Ascending aorta (tissue), 2 donors: Measurements from ENCODE around the gene FAM234B. TPM values are rescaled to one million over a fixed set of nuclear protein-coding genes. Genes with fewer than 3 reads are reported as not detected.
A peak's percentile ranks its signal among the peaks of the same experiment; 100 is the strongest.

ENCODE experiments used
- DNase-seq, 2 donors: peaks; one replicate each; pipeline ENCODE4 v3.0.0-alpha.2; 2019; ENCODE audit warnings: low spot score in 2 of 2
- H3K27ac ChIP-seq, 2 donors: fragments of 200-600 bp; sonication (generic); one replicate each; pipeline ENCODE4 v1.5.1; 2016 to 2017; ENCODE audit warnings: mild to moderate bottlenecking in 1 of 2
- H3K27me3 ChIP-seq: fragments of 200-600 bp; sonication (generic); one replicate; pipeline ENCODE4 v1.5.1; 2017
- H3K36me3 ChIP-seq, 2 donors: fragments of 200-600 bp; sonication (generic); one replicate each; pipeline ENCODE4 v1.5.1; 2016
- H3K4me1 ChIP-seq, 2 donors: fragments of 200-600 bp; sonication (generic); one replicate each; pipeline ENCODE4 v1.5.1; 2016 to 2017; ENCODE audit warnings: mild to moderate bottlenecking in 1 of 2
- H3K4me3 ChIP-seq, 2 donors: fragments of 200-600 bp; sonication (generic); one replicate each; pipeline ENCODE4 v1.5.1; 2016 to 2017; ENCODE audit warnings: mild to moderate bottlenecking in 1 of 2
- H3K9me3 ChIP-seq, 2 donors: fragments of 200-600 bp; sonication (generic); one replicate each; pipeline ENCODE4 v1.5.1; 2016
- intact Hi-C: fragments of 100-400 bp; cut with DNase I; formaldehyde crosslinking; loops from one replicate; pipeline ENCODE4 v1.15.1; 2023
- total RNA-seq: library from RNA; depleted of rRNA; stranded (reverse); fragments of >200 nt; gene quantifications from one replicate; pipeline ENCODE4 v1.1.0, GENCODE V29; 2016
- TF ChIP-seq, protein P1 (sequence below), 3 experiments: fragments of 200-600 bp in 2 of 3; fragments of 450-650 bp in 1 of 3; sonication (generic) in 2 of 3; IDR thresholded peaks; one replicate each; pipeline ENCODE4 v1.5.1; 2016 to 2019; ENCODE audit warnings: antibody characterized with exemption in 3 of 3, mild to moderate bottlenecking in 1 of 3, moderate library complexity in 1 of 3

Gene FAM234B
- total RNA-seq, 1 donor from 2014 or later: 6.7 TPM

DNA sequence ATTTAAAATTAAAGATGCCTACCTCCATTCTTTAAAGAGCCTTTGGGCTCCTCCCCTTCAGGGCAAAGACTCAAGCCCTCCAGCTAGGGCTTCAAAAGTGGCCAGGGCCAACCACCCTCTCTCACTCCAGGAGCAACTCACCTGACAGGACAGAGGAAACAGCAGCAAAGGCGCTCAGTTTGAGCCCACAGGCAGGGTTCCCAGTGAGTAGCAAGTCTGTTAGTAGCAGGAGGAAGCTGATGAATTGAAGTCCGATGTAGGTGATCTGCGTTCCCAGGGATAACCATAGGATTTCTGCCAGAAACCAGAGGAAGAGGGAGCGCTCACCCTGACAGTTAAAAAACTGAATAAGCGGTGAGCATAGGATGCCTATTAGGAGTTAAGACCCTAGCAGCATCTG is 43.6 kb downstream of the FAM234B start:
- no peak for DNase-seq
- intact Hi-C loops: no loop called here
- H3K4me1 ChIP-seq: no peaks in the 10 kb centered on the region
- H3K36me3 ChIP-seq: peaks cover 0 to 3% of the 10 kb centered on the region in 2 donors
- H3K27ac ChIP-seq: no peak overlapping the region
- TF ChIP-seq, protein P1, sequence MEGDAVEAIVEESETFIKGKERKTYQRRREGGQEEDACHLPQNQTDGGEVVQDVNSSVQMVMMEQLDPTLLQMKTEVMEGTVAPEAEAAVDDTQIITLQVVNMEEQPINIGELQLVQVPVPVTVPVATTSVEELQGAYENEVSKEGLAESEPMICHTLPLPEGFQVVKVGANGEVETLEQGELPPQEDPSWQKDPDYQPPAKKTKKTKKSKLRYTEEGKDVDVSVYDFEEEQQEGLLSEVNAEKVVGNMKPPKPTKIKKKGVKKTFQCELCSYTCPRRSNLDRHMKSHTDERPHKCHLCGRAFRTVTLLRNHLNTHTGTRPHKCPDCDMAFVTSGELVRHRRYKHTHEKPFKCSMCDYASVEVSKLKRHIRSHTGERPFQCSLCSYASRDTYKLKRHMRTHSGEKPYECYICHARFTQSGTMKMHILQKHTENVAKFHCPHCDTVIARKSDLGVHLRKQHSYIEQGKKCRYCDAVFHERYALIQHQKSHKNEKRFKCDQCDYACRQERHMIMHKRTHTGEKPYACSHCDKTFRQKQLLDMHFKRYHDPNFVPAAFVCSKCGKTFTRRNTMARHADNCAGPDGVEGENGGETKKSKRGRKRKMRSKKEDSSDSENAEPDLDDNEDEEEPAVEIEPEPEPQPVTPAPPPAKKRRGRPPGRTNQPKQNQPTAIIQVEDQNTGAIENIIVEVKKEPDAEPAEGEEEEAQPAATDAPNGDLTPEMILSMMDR (IDR thresholded peaks at IDR 0.05): no peak
- H3K27me3 ChIP-seq: no peaks in the 10 kb centered on the region
- H3K4me3 ChIP-seq: no peak overlapping the region
- no peaks in the 10 kb centered on the region for H3K9me3 ChIP-seq

DNA sequence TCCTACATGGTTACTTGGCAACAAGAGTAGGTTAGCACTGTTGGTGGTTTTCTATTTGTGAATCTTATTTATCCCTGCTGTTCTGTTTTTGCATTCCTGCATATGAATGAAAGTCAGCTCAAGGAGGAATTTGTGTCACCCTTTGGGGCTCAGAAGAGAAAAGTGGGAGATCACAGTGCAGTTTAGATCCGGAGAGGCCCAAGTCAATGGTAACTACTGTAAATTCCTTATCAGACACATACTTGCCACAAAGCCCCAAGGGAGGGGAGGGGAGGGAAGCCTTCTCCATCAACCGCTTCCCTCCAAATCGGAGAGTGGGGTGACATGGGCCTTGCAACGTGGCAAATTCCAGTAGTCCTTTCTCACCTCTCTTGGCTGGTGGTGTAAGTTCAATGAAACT is 44.3 kb downstream of the FAM234B start:
- H3K27ac ChIP-seq: no peak overlapping the region
- intact Hi-C loops: no loop called here
- TF ChIP-seq, protein P1 (IDR thresholded peaks at IDR 0.05): no peak
- no peak overlapping the region for H3K4me3 ChIP-seq
- H3K36me3 ChIP-seq: no peaks in the 10 kb centered on the region
- DNase-seq: no peak
- H3K27me3 ChIP-seq: no peaks in the 10 kb centered on the region
- H3K4me1 ChIP-seq: peaks cover 1 to 5% of the 10 kb centered on the region in 2 donors
- no peaks in the 10 kb centered on the region for H3K9me3 ChIP-seq

DNA sequence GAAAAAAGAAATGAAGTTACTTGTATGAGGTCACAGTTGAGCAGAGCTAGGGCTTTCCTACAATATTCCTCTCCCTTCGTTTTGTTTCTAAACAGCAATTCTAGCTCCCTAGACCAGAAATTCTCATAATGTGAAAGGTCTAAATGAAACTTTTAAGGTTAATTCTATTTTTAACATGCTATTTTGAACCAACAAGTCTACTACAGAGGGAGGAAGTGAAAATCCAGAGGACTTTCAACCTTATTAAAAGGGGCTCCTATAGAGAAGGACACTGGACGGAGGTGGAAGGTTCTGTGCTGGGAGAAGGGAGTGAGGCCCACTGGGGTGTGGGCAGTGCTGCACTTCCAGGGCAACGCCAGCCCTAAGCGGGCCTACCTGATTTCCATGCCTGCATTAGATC is 45.9 kb downstream of the FAM234B start:
- intact Hi-C loops: no loop called here
- Histone ChIP-seq H3K27ac (no peak overlapping the region), H3K4me1 (peaks cover 4 to 8% of the 10 kb centered on the region in 2 donors), H3K36me3 (no peaks in the 10 kb centered on the region), H3K9me3 (no peaks in the 10 kb centered on the region), H3K4me3 (no peak overlapping the region), H3K27me3 (no peaks in the 10 kb centered on the region)
- no peak for DNase-seq
- TF ChIP-seq, protein P1 (IDR thresholded peaks at IDR 0.05): no peak

DNA sequence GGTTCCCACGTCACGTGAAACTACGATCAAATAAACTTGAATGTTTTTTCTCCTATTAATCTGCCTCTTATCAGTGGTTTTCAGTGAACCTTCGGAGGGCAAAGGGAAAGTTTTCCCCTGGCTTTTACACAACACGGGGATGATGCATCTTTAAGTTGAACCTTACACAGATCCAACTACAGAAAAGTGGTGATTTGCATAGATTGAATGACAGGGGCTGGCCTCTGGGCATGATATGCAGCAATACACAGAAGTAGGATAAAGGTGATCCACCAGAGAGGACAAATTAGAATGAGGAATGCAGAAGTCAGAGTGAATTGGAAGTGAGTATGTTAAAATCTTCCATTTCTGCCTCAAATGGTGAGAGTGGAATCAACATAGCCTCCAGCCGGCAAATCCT is 47.7 kb downstream of the FAM234B start:
- Histone ChIP-seq H3K4me1 (peaks cover 4 to 12% of the 10 kb centered on the region in 2 donors), H3K9me3 (no peaks in the 10 kb centered on the region), H3K27me3 (no peaks in the 10 kb centered on the region), H3K27ac (no peak overlapping the region), H3K36me3 (no peaks in the 10 kb centered on the region), H3K4me3 (no peak overlapping the region)
- intact Hi-C loops: no loop called here
- TF ChIP-seq, protein P1 (IDR thresholded peaks at IDR 0.05): no peak
- no peak for DNase-seq

GRCh38 chr12:13093191-13093847 is 49.1 kb downstream of the FAM234B start:
- H3K36me3 ChIP-seq: no peaks in the 10 kb centered on the region
- H3K9me3 ChIP-seq: no peaks in the 10 kb centered on the region
- H3K4me3 ChIP-seq: no peak overlapping the region
- peaks cover 4 to 19% of the 10 kb centered on the region in 2 donors for H3K4me1 ChIP-seq
- intact Hi-C loops: no loop called here
- H3K27me3 ChIP-seq: no peaks in the 10 kb centered on the region
- peak overlapping the region; percentile 4 to 22 for H3K27ac ChIP-seq
- TF ChIP-seq, protein P1 (IDR thresholded peaks at IDR 0.05): no peak
- no peak for DNase-seq

DNA sequence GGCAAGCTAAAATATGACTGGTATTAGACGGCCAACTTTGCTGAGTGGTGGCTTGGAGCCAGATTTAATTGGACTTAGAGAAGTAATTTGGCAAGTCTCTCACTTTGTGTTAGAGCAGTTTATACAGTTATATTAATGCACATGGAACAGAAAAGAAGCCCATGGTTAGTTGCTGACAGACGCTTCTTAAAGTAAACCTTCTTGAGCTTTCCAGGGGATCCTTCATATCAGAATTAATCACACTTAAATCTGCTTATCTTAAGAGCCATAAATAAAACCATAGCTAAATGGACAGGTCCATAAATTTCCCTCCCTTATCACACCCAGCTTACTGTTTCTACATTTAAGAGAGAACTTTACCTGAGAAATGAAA is 49.7 kb downstream of the FAM234B start:
- H3K9me3 ChIP-seq: no peaks in the 10 kb centered on the region
- no peak for DNase-seq
- intact Hi-C loops: no loop called here
- H3K36me3 ChIP-seq: no peaks in the 10 kb centered on the region
- TF ChIP-seq, protein P1 (IDR thresholded peaks at IDR 0.05): no peak
- peaks cover 4 to 23% of the 10 kb centered on the region in 2 donors for H3K4me1 ChIP-seq
- peak overlapping the region; percentile 4 to 22 for H3K27ac ChIP-seq
- H3K27me3 ChIP-seq: no peaks in the 10 kb centered on the region
- no peak overlapping the region for H3K4me3 ChIP-seq
